ENCODE measurements around the gene COLEC11.

Gene COLEC11

DNA sequence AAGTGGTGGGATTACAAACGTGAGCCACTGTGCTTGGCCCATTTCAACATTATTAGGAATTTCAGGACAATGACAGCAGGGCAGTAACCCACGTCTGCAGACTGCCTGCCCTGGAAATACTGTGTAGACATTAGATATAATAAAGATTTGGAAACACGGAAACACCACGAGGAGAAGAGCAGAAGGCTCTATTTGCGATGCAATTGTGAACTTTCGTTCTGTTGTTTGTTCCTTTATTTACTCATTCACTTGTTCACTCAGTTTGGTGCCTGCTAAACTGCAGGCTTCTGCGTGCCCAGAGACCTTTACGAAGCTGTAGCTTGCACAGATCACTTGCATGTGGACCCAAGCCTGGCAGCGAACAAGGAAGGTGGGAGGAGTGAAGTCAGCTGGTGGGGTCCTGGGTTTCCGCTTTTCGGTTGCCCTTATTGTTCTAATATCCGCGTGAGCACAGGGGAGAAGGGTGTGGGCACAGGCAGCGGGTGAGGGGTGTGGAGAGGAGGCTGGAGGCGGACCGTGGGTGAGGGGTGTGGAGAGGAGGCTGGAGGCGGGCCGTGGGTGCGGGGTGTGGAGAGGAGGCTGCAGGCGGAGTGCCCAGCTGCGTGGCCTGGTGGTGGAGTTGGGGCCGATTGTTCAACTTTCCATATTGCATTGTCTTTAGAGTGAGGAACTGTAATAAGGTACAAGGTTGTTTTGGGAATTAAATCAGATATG is 3.4 kb downstream of the COLEC11 start:
- H4K20me1 ChIP-seq (ENCODE audit: low read depth, low read length): no peaks in the 10 kb centered on the region
- H2AFZ ChIP-seq (ENCODE audit: low read depth, low read length, severe bottlenecking): no peak overlapping the region
- no peaks in the 10 kb centered on the region for H3K9me3 ChIP-seq (ENCODE audit: insufficient read depth, low read length)
- H3F3A ChIP-seq (ENCODE audit: insufficient read depth): no peaks in the 10 kb centered on the region
- no peak overlapping the region for H3K4me3 ChIP-seq (ENCODE audit: insufficient read depth, low read length, poor library complexity, severe bottlenecking)
- no peak overlapping the region for H3K27ac ChIP-seq (ENCODE audit: low read depth, low read length)
- H3K9ac ChIP-seq (ENCODE audit: low read length): no peak overlapping the region
- H3K9me2 ChIP-seq (replicated peaks; ENCODE audit: insufficient read depth, low read length): no peaks in the 10 kb centered on the region
- H3K4me2 ChIP-seq (ENCODE audit: low read depth, low read length, poor library complexity, severe bottlenecking): no peak overlapping the region
- no peaks in the 10 kb centered on the region for H3K27me3 ChIP-seq (ENCODE audit: low read length)
- H3K36me3 ChIP-seq (ENCODE audit: low read length): no peaks in the 10 kb centered on the region
- no peaks in the 10 kb centered on the region for H3K79me2 ChIP-seq (ENCODE audit: insufficient read depth, low read length)
- no peak for TF ChIP-seq EZH2phosphoT487 (conservative IDR thresholded peaks at IDR 0.05; ENCODE audit: low read length)
- TF ChIP-seq, protein P1, sequence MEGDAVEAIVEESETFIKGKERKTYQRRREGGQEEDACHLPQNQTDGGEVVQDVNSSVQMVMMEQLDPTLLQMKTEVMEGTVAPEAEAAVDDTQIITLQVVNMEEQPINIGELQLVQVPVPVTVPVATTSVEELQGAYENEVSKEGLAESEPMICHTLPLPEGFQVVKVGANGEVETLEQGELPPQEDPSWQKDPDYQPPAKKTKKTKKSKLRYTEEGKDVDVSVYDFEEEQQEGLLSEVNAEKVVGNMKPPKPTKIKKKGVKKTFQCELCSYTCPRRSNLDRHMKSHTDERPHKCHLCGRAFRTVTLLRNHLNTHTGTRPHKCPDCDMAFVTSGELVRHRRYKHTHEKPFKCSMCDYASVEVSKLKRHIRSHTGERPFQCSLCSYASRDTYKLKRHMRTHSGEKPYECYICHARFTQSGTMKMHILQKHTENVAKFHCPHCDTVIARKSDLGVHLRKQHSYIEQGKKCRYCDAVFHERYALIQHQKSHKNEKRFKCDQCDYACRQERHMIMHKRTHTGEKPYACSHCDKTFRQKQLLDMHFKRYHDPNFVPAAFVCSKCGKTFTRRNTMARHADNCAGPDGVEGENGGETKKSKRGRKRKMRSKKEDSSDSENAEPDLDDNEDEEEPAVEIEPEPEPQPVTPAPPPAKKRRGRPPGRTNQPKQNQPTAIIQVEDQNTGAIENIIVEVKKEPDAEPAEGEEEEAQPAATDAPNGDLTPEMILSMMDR (IDR thresholded peaks at IDR 0.05; ENCODE audit: insufficient read depth, low read length, poor library complexity, severe bottlenecking): no peak

GRCh38 chr2:3598912-3599854 is 4.3 kb downstream of the COLEC11 start:
- Histone ChIP-seq H3K27ac (ENCODE audit: low read depth, low read length) (no peak overlapping the region), H3K27me3 (ENCODE audit: low read length) (no peaks in the 10 kb centered on the region), H4K20me1 (ENCODE audit: low read depth, low read length) (no peaks in the 10 kb centered on the region), H2AFZ (ENCODE audit: low read depth, low read length, severe bottlenecking) (no peak overlapping the region), H3F3A (ENCODE audit: insufficient read depth) (no peaks in the 10 kb centered on the region), H3K9me3 (ENCODE audit: insufficient read depth, low read length) (no peaks in the 10 kb centered on the region), H3K4me2 (ENCODE audit: low read depth, low read length, poor library complexity, severe bottlenecking) (no peak overlapping the region), H3K36me3 (ENCODE audit: low read length) (no peaks in the 10 kb centered on the region), H3K9me2 (replicated peaks; ENCODE audit: insufficient read depth, low read length) (no peaks in the 10 kb centered on the region), H3K79me2 (ENCODE audit: insufficient read depth, low read length) (no peaks in the 10 kb centered on the region), H3K4me3 (ENCODE audit: insufficient read depth, low read length, poor library complexity, severe bottlenecking) (no peak overlapping the region), H3K9ac (ENCODE audit: low read length) (no peak overlapping the region)
- no peak for TF ChIP-seq EZH2phosphoT487 (conservative IDR thresholded peaks at IDR 0.05; ENCODE audit: low read length)
- TF ChIP-seq, protein P1 (IDR thresholded peaks at IDR 0.05; ENCODE audit: insufficient read depth, low read length, poor library complexity, severe bottlenecking): no peak

DNA sequence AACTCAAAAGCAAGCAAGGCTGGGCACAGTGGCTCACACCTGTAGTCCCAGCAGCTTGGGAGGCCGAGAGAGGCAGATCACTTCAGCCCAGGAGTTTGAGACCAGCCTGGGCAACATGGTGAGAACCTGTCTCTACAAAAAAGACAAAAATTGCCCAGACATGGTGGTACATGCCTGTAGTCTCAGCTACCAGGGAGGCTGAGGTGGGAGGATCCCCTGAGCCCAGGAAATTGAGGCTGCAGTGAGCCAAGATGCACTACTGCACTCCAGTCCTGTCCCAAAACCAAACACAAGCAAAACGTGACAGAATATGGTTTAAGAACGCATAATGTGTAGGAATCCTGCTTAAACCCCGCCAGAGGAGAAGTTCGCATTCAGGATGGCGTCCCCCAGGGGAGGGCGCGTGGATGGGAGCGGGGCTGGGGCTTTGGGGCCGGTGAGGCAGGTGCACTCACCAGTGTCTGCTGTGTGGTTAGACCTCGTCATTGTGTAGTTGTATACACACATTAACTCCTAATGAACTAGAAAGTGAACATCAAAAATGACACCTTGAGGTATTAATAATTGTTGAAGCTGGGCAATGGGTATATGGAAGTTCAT is 5.4 kb downstream of the COLEC11 start:
- no peak overlapping the region for H3K4me2 ChIP-seq (ENCODE audit: low read depth, low read length, poor library complexity, severe bottlenecking)
- no peaks in the 10 kb centered on the region for H3K36me3 ChIP-seq (ENCODE audit: low read length)
- H3K79me2 ChIP-seq (ENCODE audit: insufficient read depth, low read length): no peaks in the 10 kb centered on the region
- no peak overlapping the region for H3K4me3 ChIP-seq (ENCODE audit: insufficient read depth, low read length, poor library complexity, severe bottlenecking)
- no peaks in the 10 kb centered on the region for H3F3A ChIP-seq (ENCODE audit: insufficient read depth)
- H3K9ac ChIP-seq (ENCODE audit: low read length): no peak overlapping the region
- TF ChIP-seq, protein P1 (IDR thresholded peaks at IDR 0.05; ENCODE audit: insufficient read depth, low read length, poor library complexity, severe bottlenecking): no peak
- no peak for TF ChIP-seq EZH2phosphoT487 (conservative IDR thresholded peaks at IDR 0.05; ENCODE audit: low read length)
- H3K9me3 ChIP-seq (ENCODE audit: insufficient read depth, low read length): no peaks in the 10 kb centered on the region
- H3K9me2 ChIP-seq (replicated peaks; ENCODE audit: insufficient read depth, low read length): no peaks in the 10 kb centered on the region
- H3K27ac ChIP-seq (ENCODE audit: low read depth, low read length): no peak overlapping the region
- H2AFZ ChIP-seq (ENCODE audit: low read depth, low read length, severe bottlenecking): no peak overlapping the region
- H3K27me3 ChIP-seq (ENCODE audit: low read length): no peaks in the 10 kb centered on the region
- H4K20me1 ChIP-seq (ENCODE audit: low read depth, low read length): no peaks in the 10 kb centered on the region

All from SU-DHL-6 (cell line).